ENCODE results near the gene PRDM15. TPM values are rescaled to one million over a fixed set of nuclear protein-coding genes. Genes with fewer than 3 reads are reported as not detected.

Gene PRDM15
- polyA plus RNA-seq, 1 donor: 7.3 TPM

GRCh38 chr21:41764558-41765419 lies 114.4 kb downstream of the PRDM15 start:
- no peak for DNase-seq

DNA sequence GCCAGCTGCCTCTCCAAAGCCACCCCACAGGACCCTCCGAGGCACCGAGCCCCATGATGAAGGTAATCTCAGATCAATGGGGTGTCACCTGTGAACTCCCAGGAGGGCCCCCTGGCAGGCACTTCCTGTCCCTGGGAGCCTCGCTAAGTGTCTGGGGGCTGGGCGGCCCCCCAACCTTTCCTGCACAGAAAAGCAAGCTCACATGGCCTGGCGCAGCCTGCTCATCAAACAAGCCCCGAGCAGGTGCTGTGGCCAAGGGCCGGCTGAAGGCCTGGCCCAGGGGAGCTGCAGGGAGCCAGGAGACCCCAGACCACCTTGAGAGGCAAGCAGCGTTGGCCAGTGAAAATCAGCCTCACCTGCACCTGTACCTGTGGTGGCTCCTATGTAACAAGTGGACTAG lies 115.1 kb downstream of the PRDM15 start:
- no peak for DNase-seq

- no peak for DNase-seq
These were observed 115.7 kb downstream of the PRDM15 start for GRCh38 chr21:41763398-41763931.

DNA sequence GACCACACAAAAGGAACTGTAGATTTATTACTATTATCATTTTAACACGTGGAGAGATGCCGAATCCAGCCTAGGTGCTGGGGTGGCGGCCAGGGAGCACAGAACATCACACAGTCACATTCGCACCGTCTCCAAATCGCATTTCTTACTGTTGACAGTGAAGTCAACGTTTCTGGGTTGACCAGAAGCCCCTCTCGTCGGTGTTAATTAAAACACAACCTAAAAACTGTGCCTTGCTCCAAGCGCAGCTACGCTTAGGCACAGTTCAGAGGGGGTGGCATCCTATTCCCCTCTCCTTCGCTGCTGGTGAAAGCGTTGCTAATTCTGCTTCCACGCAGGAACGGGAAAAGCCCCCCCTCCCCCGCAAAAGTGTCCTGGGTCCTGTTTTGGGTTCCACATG lies 116.4 kb downstream of the PRDM15 start:
- DNase-seq: no peak

- no peak for DNase-seq
These were observed 117.1 kb downstream of the PRDM15 start for GRCh38 chr21:41761934-41762635.

- no peak for DNase-seq
These were observed 117.8 kb downstream of the PRDM15 start for GRCh38 chr21:41761211-41761933.

- DNase-seq: no peak
These were observed 118.7 kb downstream of the PRDM15 start for GRCh38 chr21:41760411-41760810.

- DNase-seq: no peak
These were observed 119.2 kb downstream of the PRDM15 start for GRCh38 chr21:41759926-41760325.

DNA sequence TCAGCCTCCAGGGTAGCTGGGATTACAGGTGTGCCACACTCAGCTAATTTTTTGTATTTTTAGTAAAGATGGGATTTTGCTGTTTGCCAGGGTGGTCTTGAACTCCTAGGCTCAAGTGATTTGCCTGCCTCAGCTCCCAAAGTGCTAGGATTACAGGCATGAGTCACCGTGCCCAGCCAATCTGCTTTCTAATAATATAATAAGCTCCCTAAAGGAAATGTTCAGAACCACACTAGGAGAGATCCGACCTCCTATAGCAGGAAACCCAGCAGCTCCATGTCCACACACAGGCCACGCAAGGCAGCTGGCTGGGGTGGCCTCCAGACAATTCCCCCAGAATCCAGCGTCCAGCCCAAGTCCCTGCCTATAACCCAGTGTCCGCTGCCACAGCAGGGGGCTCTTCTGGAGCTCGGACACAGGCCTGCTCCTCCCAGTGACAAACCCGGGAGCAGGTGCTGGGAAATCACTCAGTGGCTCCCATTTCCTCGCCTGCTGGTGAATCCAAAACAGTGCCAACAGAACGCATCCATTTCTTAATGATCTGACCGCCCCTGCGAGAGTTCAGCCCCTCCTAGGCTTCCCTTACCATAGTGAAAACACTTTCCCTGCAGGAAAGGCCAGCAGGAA lies 119.8 kb downstream of the PRDM15 start:
- no peak for DNase-seq

GRCh38 chr21:41758550-41758949 lies 120.6 kb downstream of the PRDM15 start:
- DNase-seq: no peak

DNA sequence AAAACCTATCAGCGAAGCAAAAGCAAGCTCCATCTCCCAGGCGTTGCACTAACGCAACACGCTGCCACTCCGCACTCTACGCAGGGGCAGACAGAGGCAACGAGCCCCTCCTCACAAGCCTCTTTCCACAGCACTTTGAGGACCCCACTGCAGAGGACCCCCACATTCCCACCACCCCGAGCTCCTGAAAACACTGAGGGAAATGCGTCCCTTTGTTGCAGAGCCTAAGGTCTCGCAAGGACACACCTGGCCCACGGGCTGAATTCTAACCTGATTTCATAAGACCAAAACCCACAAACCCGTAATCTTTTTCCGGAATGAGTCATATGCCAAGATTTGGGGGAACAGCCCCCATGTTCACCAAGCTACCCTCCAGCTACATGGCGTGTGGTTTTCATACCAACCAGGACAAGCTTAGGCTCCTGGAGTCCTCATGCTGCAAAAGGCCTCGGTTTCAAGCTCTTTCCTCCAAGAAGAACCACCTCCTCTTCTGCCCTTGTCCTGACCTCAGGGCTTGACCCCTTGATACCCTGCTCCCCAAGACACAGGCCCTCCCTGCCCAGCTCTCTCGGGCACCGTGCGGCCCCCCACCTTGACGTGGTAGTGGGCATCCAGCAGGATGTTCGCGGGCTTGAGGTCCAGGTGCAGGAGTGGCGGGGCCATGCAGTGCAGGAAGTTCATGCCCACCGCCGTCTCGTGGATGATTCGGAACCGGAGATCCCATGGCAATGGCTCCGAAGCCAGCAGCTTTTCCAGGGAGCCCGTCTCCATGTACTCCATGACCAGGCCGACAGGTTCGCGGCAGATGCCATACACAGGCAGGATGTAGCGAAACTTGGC lies 123.0 kb downstream of the PRDM15 start:
- DNase-seq: no peak

DNA sequence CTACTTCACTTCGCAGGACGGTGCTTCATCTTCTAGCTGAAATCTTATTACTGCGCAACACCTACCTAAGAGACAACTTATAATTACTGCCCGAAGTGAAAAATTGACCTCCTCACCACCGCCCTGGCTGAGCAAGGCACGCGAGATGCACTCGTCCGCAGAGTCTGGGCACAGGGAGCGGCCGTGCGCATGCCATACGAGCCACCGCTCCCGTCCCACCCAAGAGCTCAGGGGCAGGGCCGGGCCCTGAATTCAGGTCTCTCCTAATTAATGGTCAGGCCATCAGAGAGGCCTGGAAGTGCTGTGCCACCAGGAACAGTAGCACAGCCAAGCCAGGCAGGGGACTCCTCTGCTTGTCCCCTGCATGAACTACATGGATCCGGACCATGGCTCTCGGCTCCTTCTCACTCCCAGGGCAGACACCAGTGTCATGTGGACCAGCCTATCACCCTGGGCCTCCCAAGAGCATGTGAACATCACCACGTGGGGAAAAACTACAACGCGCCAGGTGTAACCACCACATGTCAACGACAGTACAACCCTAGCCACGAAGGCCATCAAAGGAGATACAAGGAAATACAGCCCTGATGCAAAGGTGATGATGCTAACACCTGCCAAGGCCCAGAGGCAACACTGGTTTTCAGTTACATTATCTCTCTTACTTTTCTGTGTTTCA lies 123.7 kb downstream of the PRDM15 start:
- no peak for DNase-seq

DNA sequence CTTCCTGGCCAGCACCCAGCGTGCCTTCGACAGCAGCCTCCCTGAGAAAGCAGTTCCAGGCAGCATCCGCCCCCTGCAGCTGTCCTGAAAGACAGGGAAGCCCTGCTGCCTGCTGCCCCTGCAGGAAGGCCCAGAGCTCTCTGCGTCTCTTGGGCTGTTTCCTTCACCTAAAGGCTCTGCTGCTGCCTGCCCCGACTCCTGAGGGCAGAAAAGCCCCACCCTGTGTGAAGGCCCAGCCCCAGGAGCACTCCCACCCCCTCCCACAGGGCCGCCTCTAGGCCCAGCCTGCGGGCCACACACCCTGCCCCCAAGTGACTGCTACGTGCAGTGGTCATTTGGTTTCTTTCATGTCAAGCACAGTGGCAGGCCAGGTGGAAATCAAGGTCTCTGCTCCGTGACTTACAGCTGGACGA lies 124.7 kb downstream of the PRDM15 start:
- no peak for DNase-seq

GRCh38 chr21:41753006-41753898 lies 125.9 kb downstream of the PRDM15 start:
- no peak for DNase-seq

- no peak for DNase-seq
These were observed 126.9 kb downstream of the PRDM15 start for GRCh38 chr21:41752231-41752681.

DNA sequence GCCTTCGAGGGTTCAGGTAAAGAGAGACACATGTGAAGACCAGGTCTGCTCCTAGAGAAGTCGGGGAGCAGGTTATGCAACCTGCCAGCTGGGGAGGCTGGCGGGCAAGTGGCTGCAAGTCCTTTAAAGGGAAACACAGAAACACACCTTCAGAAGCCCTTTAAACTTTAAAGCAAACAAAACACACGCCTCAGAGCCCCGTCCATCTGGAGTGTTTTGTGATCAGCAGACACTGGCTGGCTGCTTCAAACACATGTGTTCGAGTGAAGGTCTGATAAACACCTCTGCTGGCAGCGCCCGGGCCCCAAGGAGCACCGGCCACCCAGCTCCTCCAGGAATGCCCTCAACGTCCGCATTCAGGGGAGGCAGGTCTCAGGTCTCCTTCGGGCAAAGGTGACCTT lies 127.5 kb downstream of the PRDM15 start:
- no peak for DNase-seq

DNA sequence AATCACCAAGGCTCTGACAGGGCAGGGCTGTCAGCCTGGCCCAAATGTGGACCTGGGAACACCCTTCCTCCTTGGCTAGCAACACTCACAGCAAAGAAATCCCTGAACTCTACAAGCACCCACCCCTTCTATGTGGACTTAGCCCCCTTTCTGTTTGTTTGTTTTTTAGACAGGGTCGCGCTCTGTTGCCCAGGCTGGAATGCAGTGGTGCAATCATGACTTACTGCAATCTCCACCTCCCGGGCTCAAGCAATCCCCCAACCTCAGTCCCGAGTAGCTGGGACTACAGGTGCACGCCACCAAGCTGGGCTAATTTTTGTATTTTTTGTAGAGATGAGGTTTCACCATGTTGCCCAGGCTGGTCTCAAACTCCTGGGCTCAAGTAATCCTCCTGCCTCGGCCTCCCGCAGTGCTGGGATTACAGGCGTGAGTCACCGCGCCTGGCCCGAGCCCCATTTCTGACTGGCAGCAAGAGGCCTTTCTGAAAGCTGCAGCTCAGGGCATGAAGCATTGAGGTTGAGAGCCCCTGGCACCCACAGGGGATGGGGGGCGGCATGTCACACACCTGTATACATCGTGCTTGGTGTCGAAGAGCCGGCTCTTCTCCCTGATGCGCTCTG lies 128.5 kb downstream of the PRDM15 start:
- DNase-seq: no peak

DNA sequence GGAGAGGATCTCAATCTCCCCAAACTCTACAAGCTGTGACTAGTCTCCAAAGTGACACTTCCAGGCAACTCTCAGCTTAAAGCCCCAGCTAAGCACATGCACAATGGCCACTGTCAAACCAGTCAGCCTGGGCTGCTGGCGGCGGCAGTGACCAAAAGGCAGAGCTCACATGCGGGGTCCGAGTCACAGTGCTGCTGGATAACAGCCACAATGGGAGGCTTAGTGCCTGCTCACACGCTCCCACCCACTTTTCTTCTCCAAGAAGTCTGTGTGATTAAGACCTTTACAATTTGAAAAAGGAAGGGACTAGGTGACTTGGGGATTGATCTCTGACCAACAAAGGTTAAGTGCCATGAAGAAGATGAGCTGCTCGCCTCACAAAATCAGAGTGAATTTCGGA lies 129.1 kb downstream of the PRDM15 start:
- no peak for DNase-seq

GRCh38 chr21:41749286-41749685 lies 129.9 kb downstream of the PRDM15 start:
- DNase-seq: no peak
